OCI-LY3 (cell line): ENCODE data around the gene SERINC3.

Source experiments
- H2AFZ ChIP-seq: fragments of 200-600, 300-600 bp; shearing (Covaris generic); 2 replicates; pipeline ENCODE4 v1.6.0; 2014; ENCODE audit warnings: antibody characterized with exemption, low read depth, low read length
- H3K27ac ChIP-seq: fragments of 200-600, 300-600 bp; sonication (generic); 2 replicates; pipeline ENCODE4 v1.5.1; 2014; ENCODE audit warnings: mild to moderate bottlenecking, low read length, moderate library complexity, mixed read lengths
- H3K27me3 ChIP-seq: fragments of 200-600, 300-600 bp; sonication (generic); 2 replicates; pipeline ENCODE4 v1.6.1; 2014; ENCODE audit warnings: low read depth, low read length, mixed read lengths
- H3K36me3 ChIP-seq: fragments of 200-600, 300-600 bp; sonication (generic); replicated peaks from 2 replicates; pipeline ENCODE3; 2014; ENCODE audit warnings: low read depth, low read length, mixed read lengths
- H3K4me1 ChIP-seq: fragments of 300-600, 200-600 bp; sonication (generic); 2 replicates; pipeline ENCODE4 v1.6.1; 2014; ENCODE audit warnings: low read length, mixed read lengths
- H3K4me2 ChIP-seq: fragments of 200-600, 300-600 bp; sonication (generic); 2 replicates; pipeline ENCODE4 v1.6.1; 2014; ENCODE audit warnings: low read length, mixed read lengths
- H3K4me3 ChIP-seq: fragments of 300-600, 200-600 bp; sonication (generic); 2 replicates; pipeline ENCODE4 v1.5.1; 2014; ENCODE audit warnings: antibody characterized with exemption, mild to moderate bottlenecking, low read length, moderate library complexity
- H3K79me2 ChIP-seq: fragments of 300-600, 200-600 bp; shearing (Covaris generic); 2 replicates; pipeline ENCODE4 v1.6.1; 2014; ENCODE audit warnings: mild to moderate bottlenecking, low read length, mixed read lengths
- H3K9ac ChIP-seq: fragments of 300-600, 200-600 bp; shearing (Covaris generic); 2 replicates; pipeline ENCODE4 v1.6.0; 2014; ENCODE audit warnings: mild to moderate bottlenecking, low read length, moderate library complexity
- H3K9me3 ChIP-seq: fragments of 200-600, 300-600 bp; shearing (Covaris generic); 2 replicates; pipeline ENCODE4 v1.6.1; 2014; ENCODE audit warnings: low read length, mixed read lengths; ENCODE audit not compliant: insufficient read depth
- H4K20me1 ChIP-seq: fragments of 200-600, 300-600 bp; sonication (generic); 2 replicates; pipeline ENCODE4 v1.6.1; 2016; ENCODE audit warnings: low read length, mixed read lengths; ENCODE audit not compliant: insufficient read depth
- CTCF ChIP-seq: fragments of 200-600, 300-600 bp; sonication (generic); IDR thresholded peaks from 2 replicates; pipeline ENCODE4 v1.5.1; 2014; ENCODE audit warnings: antibody characterized with exemption, low read length, low read depth
- EZH2phosphoT487 ChIP-seq: fragments of 200-600 bp; shearing (Covaris generic); IDR thresholded peaks from 2 replicates; pipeline ENCODE4 v1.6.1; 2018; ENCODE audit warnings: antibody characterized with exemption, mixed run types, low read depth

Gene SERINC3

DNA sequence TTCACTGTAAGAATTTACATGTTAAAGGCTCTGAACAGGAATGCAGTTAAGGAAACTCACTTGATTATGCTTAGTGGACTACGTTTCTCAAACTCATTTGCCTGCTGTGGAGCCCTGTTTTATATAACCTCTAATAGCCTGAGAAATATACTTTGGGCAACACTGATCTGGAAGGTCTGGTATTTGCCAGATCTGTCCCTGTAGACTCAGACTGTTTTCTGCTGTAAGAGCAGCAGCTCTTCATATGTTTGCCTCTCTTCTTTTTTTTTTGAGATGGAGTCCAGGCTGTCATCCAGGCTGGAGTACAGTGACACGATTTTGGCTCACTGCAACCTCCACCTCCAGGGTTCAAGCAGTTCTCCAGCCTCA is 36.1 kb downstream of the SERINC3 start:
- no peak overlapping the region for H3K27ac ChIP-seq
- no peaks in the 10 kb centered on the region for H3K4me1 ChIP-seq
- peaks cover 43% of the 10 kb centered on the region for H3K36me3 ChIP-seq

DNA sequence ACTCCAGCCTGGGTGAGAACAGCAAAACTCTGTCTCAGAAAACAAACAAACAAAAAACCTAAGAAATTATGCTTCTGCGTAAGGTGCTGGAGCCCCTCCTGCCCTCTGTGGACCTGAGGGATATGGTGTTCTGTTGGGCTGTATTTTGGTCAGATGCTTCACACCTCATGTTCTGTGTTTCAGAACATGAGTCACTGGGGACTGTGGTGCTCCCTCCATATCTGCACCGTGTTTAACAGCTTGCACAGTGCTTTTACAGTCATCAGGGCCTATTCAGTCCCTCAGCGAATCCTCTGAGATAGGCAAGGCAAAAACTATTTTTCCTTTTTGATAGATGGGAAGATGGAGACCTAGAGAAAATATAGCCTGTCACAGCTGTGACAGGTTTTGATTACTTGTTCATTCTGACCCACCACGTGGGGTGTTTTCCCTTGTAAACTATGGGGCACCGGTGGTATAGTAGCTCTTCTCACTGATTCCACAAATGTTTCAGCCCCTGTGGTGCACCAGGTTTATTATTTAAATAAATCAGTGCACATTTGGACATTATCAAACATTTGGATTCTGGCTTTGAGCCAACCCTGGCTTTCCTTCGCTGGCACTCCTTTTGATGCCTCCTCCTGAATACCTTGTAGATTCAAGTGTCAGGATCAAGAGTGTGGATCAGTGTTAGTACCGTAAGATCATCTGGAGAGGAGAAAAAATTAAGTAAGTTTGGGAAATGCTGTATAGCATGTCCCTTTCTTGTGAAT is 36.6 kb downstream of the SERINC3 start:
- TF ChIP-seq CTCF: no peak
- no peak for TF ChIP-seq EZH2phosphoT487
- H3K36me3 ChIP-seq: peaks cover 39% of the 10 kb centered on the region
- H3K9ac ChIP-seq: no peak overlapping the region
- H2AFZ ChIP-seq: no peak overlapping the region
- H3K79me2 ChIP-seq: no peaks in the 10 kb centered on the region
- H3K4me1 ChIP-seq: no peaks in the 10 kb centered on the region
- H3K9me3 ChIP-seq: no peaks in the 10 kb centered on the region
- H3K4me2 ChIP-seq: no peak overlapping the region
- H3K4me3 ChIP-seq: no peak overlapping the region
- no peak overlapping the region for H3K27ac ChIP-seq
- H3K27me3 ChIP-seq: no peaks in the 10 kb centered on the region
- no peaks in the 10 kb centered on the region for H4K20me1 ChIP-seq

More for the DNA sequence above, 36.1 kb downstream of the SERINC3 start:
- TF ChIP-seq CTCF: no peak
- TF ChIP-seq EZH2phosphoT487: no peak
- Histone ChIP-seq H2AFZ (no peak overlapping the region), H3K27me3 (no peaks in the 10 kb centered on the region), H3K4me2 (no peak overlapping the region), H4K20me1 (no peaks in the 10 kb centered on the region), H3K9me3 (no peaks in the 10 kb centered on the region), H3K4me3 (no peak overlapping the region), H3K79me2 (no peaks in the 10 kb centered on the region), H3K9ac (no peak overlapping the region)

DNA sequence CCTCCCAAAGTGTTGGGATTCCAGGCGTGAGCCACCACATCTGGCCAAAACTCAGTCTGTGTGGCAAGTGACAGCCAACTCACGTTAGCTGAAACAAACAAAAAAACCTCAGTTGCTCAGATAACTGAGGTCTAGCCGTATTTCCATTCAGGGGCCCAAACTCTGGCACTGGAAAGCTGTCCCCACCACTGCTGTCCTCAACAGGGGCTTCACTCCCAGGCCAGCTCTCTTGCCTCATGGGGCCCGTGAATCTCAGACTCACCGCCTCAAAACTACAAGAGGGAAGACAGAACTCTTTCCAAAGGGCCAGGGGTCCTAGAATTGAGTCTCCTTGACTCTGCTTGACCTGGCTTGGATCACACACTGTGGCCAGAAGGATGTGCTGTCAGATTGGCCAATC is 38.8 kb downstream of the SERINC3 start:
- no peak overlapping the region for H2AFZ ChIP-seq
- no peak overlapping the region for H3K4me3 ChIP-seq
- H3K4me1 ChIP-seq: no peaks in the 10 kb centered on the region
- H3K4me2 ChIP-seq: no peak overlapping the region
- TF ChIP-seq EZH2phosphoT487: no peak
- TF ChIP-seq CTCF: no peak
- no peaks in the 10 kb centered on the region for H4K20me1 ChIP-seq
- no peak overlapping the region for H3K27ac ChIP-seq
- no peaks in the 10 kb centered on the region for H3K9me3 ChIP-seq
- peaks cover 25% of the 10 kb centered on the region for H3K36me3 ChIP-seq
- H3K9ac ChIP-seq: no peak overlapping the region
- no peaks in the 10 kb centered on the region for H3K79me2 ChIP-seq
- no peaks in the 10 kb centered on the region for H3K27me3 ChIP-seq

DNA sequence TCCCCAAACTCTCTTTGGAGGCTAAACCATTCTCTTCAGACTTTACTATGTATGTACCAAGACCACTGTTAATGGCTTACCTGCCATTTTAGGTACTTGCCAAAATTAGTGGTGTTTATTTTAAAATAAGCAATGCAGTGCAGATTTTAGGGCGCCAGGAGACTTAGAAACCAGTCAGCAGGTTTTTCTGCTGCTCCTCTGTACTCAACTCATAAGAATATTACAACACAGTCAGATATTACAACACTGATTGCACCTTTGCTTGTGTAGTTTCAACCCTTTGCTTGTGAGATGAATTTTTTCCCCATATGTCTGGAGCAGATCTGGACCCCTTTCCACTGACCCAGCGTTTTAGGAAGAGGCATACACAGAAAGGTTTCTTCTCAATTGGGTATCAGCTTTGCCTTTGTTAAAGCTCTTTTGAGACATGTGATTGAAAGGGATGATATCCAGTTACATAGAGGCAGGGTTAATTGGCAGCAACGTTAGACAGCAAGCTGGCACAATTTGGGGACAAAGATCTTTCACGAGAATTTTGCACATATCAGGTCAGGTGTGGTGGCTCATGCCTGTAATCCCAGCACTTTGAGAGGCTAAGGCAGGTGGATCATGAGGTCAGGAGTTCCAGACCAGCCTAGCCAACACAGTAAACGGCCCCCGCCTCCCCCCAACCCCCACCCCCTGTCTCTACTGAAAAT is 40.0 kb downstream of the SERINC3 start:
- Histone ChIP-seq H3K9me3 (no peaks in the 10 kb centered on the region), H3K27ac (no peak overlapping the region), H3K36me3 (peaks cover 25% of the 10 kb centered on the region), H3K9ac (no peak overlapping the region), H3K4me2 (no peak overlapping the region), H3K4me3 (no peak overlapping the region), H3K4me1 (peaks cover 1% of the 10 kb centered on the region), H2AFZ (no peak overlapping the region), H3K79me2 (peaks cover 5% of the 10 kb centered on the region), H4K20me1 (no peaks in the 10 kb centered on the region), H3K27me3 (no peaks in the 10 kb centered on the region)
- TF ChIP-seq EZH2phosphoT487 (no peak), CTCF (no peak)
